ENCODE data around the gene SPNS2. TPM values are rescaled to one million over a fixed set of nuclear protein-coding genes. Genes with fewer than 3 reads are reported as not detected.

Gene SPNS2
- total RNA-seq, 2 donors from 2014 or later = 13.7 to 17.4 TPM

DNA sequence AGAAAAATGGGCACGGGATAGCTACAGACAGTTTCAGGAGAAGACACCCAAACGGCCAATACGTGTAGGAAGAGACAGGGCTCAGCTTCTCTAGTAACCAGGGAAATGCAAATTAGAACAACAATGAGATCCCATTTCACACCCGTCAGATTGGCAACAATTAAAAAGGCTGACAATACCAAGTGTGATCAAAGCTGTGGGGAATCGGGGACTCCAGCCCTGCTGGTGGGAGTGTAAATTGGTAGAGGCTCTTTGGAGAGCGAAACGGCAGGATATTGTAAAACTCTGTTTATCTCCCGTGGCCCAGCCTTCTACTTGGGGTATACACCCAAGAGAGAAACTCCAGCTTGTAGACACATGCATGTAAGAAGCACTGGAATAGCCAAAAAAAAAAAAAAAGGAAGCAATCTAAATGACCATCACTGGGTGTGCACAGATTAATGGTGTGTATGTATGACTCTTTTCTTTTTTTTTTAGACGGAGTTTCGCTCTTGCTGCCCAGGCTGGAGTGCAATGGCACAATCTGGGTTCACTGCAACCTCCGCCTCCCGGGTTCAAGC, 29.0 kb downstream of the SPNS2 start:
- Histone ChIP-seq H3K4me3 (no peak overlapping the region), H3K27ac (no peak overlapping the region), H3K9ac (ENCODE audit: low read depth in 2 of 2, low read length in 2 of 2) (no peak overlapping the region), H3K36me3 (no peaks in the 10 kb centered on the region), H3K4me1 (no peaks in the 10 kb centered on the region), H3K27me3 (no peaks in the 10 kb centered on the region), H3K9me3 (no peaks in the 10 kb centered on the region)
- TF ChIP-seq, protein P1, sequence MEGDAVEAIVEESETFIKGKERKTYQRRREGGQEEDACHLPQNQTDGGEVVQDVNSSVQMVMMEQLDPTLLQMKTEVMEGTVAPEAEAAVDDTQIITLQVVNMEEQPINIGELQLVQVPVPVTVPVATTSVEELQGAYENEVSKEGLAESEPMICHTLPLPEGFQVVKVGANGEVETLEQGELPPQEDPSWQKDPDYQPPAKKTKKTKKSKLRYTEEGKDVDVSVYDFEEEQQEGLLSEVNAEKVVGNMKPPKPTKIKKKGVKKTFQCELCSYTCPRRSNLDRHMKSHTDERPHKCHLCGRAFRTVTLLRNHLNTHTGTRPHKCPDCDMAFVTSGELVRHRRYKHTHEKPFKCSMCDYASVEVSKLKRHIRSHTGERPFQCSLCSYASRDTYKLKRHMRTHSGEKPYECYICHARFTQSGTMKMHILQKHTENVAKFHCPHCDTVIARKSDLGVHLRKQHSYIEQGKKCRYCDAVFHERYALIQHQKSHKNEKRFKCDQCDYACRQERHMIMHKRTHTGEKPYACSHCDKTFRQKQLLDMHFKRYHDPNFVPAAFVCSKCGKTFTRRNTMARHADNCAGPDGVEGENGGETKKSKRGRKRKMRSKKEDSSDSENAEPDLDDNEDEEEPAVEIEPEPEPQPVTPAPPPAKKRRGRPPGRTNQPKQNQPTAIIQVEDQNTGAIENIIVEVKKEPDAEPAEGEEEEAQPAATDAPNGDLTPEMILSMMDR (IDR thresholded peaks at IDR 0.05) = no peak
- no peak for DNase-seq
- intact Hi-C loops (cut with DNase I) = no loop called here

DNA sequence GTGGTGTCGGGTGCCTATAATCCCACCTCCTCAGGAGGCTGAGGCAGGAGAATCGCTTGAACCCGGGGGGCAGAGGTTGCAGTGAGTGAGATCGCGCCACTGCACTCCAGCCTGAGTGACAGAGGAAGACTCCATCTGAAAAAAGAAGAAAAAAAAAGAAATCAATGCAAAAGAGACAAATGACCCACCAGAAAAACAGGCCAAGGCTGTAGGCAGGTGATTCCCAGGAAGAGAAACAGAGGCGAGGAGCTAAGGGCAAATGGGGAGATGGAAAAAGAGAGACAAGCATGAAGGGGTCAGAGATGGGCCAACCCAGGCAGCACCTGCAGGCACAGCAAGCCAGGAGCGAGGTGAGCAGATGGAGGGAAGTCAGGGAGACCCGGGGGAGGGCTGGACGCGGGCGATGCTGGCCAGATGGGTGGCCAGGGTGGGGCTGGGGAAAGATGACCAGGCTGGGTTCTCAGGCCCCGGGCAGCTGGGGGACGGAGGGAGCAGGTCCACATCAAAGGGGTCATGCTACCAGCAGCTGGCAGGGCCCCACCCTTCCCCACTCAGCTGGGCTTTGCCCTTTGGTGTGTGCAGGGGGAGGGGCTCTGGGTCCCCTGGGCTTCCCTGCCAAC, 31.0 kb downstream of the SPNS2 start:
- H3K4me3 ChIP-seq = no peak overlapping the region
- H3K27ac ChIP-seq = no peak overlapping the region
- H3K9me3 ChIP-seq = no peaks in the 10 kb centered on the region
- no peak overlapping the region for H3K9ac ChIP-seq (ENCODE audit: low read depth in 2 of 2, low read length in 2 of 2)
- no peaks in the 10 kb centered on the region for H3K27me3 ChIP-seq
- intact Hi-C loops (cut with DNase I) = no loop called here
- H3K4me1 ChIP-seq = peaks cover 5% of the 10 kb centered on the region
- TF ChIP-seq, protein P1 (IDR thresholded peaks at IDR 0.05) = no peak
- no peak for DNase-seq
- no peaks in the 10 kb centered on the region for H3K36me3 ChIP-seq

DNA sequence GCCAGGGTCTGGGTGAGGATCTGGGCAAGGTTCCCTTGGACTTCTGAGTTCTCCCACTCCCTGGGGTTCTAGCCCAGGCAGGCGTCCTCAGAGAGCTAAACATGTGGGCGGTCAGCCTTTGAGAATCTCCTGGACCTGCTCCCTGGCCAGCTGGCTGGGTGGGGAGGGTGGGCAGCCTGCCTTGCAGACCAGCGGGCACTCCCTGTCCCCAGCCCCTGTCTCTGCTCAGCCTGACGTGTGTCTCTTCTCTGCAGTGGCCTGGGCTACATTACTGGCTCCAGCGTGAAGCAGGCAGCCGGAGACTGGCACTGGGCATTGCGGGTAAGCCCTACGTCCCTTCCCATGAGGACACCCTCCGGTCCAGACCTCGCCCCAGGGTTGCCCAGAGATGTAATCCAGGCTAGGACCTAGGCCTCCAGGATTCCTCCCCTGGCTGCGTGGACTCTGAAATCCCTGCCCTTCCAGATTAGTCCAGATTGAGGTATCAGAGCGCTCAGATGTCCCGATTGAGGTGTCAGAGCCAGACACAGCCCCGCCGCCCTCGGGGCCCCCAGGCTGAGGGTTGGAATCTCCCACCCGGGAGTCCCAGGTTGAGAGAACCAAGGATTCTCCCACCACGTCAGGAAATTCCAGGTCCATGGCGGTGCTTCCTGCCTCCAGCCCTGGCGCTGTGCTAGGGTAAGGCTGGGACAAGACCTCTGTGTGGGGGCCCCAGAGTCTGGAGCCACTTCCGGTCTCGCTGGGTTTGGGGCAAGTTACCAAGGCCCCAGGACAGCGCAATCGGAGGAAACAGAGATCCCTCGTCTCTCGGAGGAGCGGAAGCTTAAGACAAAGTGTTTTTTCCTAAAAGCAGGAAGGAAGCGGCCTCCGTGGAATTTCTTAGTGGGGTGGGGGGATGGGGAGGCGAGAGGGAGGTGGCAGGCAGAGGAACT, 32.4 kb downstream of the SPNS2 start:
- intact Hi-C loops (cut with DNase I) = no loop called here
- Histone ChIP-seq H3K9ac (ENCODE audit: low read depth in 2 of 2, low read length in 2 of 2) (no peak overlapping the region), H3K4me3 (no peak overlapping the region), H3K27me3 (no peaks in the 10 kb centered on the region), H3K36me3 (no peaks in the 10 kb centered on the region), H3K27ac (no peak overlapping the region), H3K4me1 (peaks cover 5% of the 10 kb centered on the region), H3K9me3 (no peaks in the 10 kb centered on the region)
- no peak for DNase-seq
- TF ChIP-seq, protein P1 (IDR thresholded peaks at IDR 0.05) = no peak

DNA sequence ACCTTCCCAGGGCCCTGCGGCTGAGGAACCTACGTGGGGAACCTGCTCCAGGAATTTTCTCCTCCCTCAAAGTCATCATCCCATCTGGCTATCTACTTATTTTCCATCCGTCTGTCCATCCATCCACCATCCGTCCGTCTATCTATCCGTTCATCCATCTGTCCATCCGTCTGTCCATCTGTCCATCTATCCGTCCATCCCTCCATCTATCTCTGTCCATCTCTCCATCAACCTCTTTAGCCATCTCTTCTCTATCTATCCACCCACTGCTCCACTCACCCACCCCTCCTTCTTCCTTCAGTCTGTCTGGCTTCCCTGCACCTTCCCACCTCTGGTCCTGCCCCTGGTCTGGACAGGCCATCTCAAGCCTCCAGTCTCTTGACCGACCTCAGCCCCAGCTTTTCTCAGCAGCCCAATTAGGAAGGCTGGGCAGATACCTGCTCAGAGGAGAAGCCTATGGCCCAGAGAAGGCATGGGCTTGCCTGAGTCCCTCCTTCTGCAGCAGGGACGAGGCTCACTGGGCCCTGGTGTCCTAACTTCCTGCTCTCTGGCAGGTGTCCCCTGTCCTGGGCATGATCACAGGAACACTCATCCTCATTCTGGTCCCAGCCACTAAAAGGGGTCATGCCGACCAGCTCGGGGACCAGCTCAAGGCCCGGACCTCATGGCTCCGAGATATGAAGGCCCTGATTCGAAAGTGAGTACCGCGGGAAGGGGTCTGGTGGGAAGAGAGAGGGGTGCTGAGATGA, 33.5 kb downstream of the SPNS2 start:
- no peak overlapping the region for H3K27ac ChIP-seq
- H3K4me3 ChIP-seq = no peak overlapping the region
- no peak overlapping the region for H3K9ac ChIP-seq (ENCODE audit: low read depth in 2 of 2, low read length in 2 of 2)
- peaks cover 5% of the 10 kb centered on the region for H3K4me1 ChIP-seq
- H3K9me3 ChIP-seq = no peaks in the 10 kb centered on the region
- no peak for DNase-seq
- TF ChIP-seq, protein P1 (IDR thresholded peaks at IDR 0.05) = no peak
- no peaks in the 10 kb centered on the region for H3K36me3 ChIP-seq
- intact Hi-C loops (cut with DNase I) = no loop called here
- H3K27me3 ChIP-seq = no peaks in the 10 kb centered on the region

DNA sequence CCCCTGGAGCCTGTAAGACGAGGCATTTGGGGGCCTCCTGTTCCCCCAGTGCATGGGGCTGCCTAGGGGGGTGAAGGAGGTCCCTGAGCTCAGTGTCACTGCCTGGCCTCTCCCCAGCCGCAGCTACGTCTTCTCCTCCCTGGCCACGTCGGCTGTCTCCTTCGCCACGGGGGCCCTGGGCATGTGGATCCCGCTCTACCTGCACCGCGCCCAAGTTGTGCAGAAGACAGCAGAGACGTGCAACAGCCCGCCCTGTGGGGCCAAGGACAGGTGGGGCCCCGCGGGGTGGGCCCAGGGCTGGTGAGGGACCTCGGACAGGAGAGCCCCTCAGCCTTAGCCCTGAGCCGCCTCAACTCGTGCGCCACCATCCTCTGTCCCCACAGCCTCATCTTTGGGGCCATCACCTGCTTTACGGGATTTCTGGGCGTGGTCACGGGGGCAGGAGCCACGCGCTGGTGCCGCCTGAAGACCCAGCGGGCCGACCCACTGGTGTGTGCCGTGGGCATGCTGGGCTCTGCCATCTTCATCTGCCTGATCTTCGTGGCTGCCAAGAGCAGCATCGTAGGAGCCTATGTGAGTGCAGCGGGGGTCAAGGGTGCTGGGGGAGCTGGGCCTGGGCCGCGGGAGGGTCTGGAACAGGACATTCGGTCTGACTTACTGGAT, 34.3 kb downstream of the SPNS2 start:
- H3K9ac ChIP-seq (ENCODE audit: low read depth in 2 of 2, low read length in 2 of 2) = no peak overlapping the region
- TF ChIP-seq, protein P1 (IDR thresholded peaks at IDR 0.05) = no peak
- no peaks in the 10 kb centered on the region for H3K27me3 ChIP-seq
- H3K36me3 ChIP-seq = no peaks in the 10 kb centered on the region
- no peak overlapping the region for H3K27ac ChIP-seq
- no peak for DNase-seq
- H3K4me3 ChIP-seq = no peak overlapping the region
- peaks cover 5% of the 10 kb centered on the region for H3K4me1 ChIP-seq
- no peaks in the 10 kb centered on the region for H3K9me3 ChIP-seq
- intact Hi-C loops (cut with DNase I) = no loop called here

All from colonic mucosa (tissue), 4 donors.